HCT116 (cell line): ENCODE measurements around the gene CDK13. TPM values are rescaled to one million over a fixed set of nuclear protein-coding genes. Genes with fewer than 3 reads are reported as not detected.

Experiments
- ATAC-seq: fragments of 200-7000 bp; cut with Tn5 transposase; 2 replicates; pipeline ENCODE4 v1.9.1; 2020; ENCODE audit warnings: mild to moderate bottlenecking, moderate library complexity
- BruUV-seq: library from RNA; stranded (reverse); fragments of 400-500 nt; replicated peaks from 2 replicates; lab custom pipeline; 2021; lab: Mats Ljungman, UMichigan
- CTCF ChIA-PET: fragments of 300-600 bp; sonication (Branson Sonifier 250); formaldehyde crosslinking; loops from one replicate; lab custom pipeline; 2021; ENCODE audit warnings: antibody characterized with exemption; lab: Charles Lee
- POLR2A ChIA-PET: fragments of 300-600, 350-600 bp; sonication (Branson Sonifier 250); formaldehyde crosslinking; loops from one replicate; lab custom pipeline; 2021; ENCODE audit warnings: antibody characterized with exemption; lab: Charles Lee
- RAD21 ChIA-PET, 2 experiments: fragments of 300-600 bp; sonication (Branson Sonifier 250); formaldehyde crosslinking; loops; one replicate each; lab custom pipeline; 2023; ENCODE audit warnings: low total read pairs in 2 of 2; ENCODE audit not compliant: uncharacterized antibody in 2 of 2, unreplicated experiment in 2 of 2, low non-redundant PET in 1 of 2; lab: Charles Lee
- DNase-seq: peaks from one replicate; pipeline ENCODE4 v3.0.0-alpha.2; 2010; ENCODE audit warnings: low read depth, low spot score
- H2AFZ ChIP-seq: fragments of 200-600 bp; shearing (Covaris generic), sonication (generic); 2 replicates; pipeline ENCODE4 v1.6.1; 2017; ENCODE audit warnings: low read depth, mixed run types, mixed read lengths, antibody characterized with exemption, low read length; ENCODE audit not compliant: poor library complexity, severe bottlenecking
- H3K27ac ChIP-seq: 2 replicates; pipeline ENCODE4 v1.5.1; 2012; ENCODE audit warnings: low read depth, low read length
- H3K27me3 ChIP-seq: fragments of 200-600 bp; sonication (generic); 2 replicates; pipeline ENCODE4 v1.6.1; 2016; ENCODE audit warnings: mixed run types, low read length, mixed read lengths; ENCODE audit not compliant: insufficient read depth
- H3K36me3 ChIP-seq, 2 experiments: fragments of 200-500 bp in 1 of 2; fragments of 200-600 bp in 1 of 2; sonication (Bioruptor generic) in 1 of 2; sonication (generic) in 1 of 2; 2 replicates each; pipeline versions ENCODE4 v1.5.1 to v1.6.1; 2014 to 2016; ENCODE audit warnings: low read length in 2 of 2, inconsistent platforms in 1 of 2, mixed read lengths in 1 of 2, mixed run types in 1 of 2; ENCODE audit not compliant: insufficient read depth in 2 of 2, control insufficient read depth in 1 of 2
- H3K4me1 ChIP-seq, 2 experiments: fragments of 200-600 bp in 1 of 2; sonication (generic) in 1 of 2; 2 replicates each; pipeline versions ENCODE4 v1.5.1 to v1.6.1; 2012 to 2017; ENCODE audit warnings: low read length in 2 of 2, inconsistent platforms in 1 of 2, mild to moderate bottlenecking in 1 of 2, mixed read lengths in 1 of 2, mixed run types in 1 of 2, moderate library complexity in 1 of 2; ENCODE audit not compliant: insufficient read depth in 2 of 2, control insufficient read depth in 1 of 2
- H3K4me2 ChIP-seq: fragments of 200-600 bp; sonication (generic); 2 replicates; pipeline ENCODE4 v1.6.1; 2017; ENCODE audit warnings: mixed run types, low read length, mixed read lengths
- H3K4me3 ChIP-seq, 2 experiments: fragments of 200-600 bp in 1 of 2; sonication (generic) in 1 of 2; replicated peaks in 1 of 2; 2 replicates each; pipeline ENCODE4 v1.5.1; 2011 to 2016; ENCODE audit warnings: low read length in 2 of 2, control low read depth in 1 of 2, low read depth in 1 of 2, mild to moderate bottlenecking in 1 of 2, mixed read lengths in 1 of 2, mixed run types in 1 of 2
- H3K79me2 ChIP-seq: fragments of 200-600 bp; sonication (generic); 2 replicates; pipeline ENCODE4 v1.6.1; 2017; ENCODE audit warnings: mild to moderate bottlenecking, mixed run types, low read length, moderate library complexity, mixed read lengths; ENCODE audit not compliant: insufficient read depth
- H3K9ac ChIP-seq: fragments of 200-600 bp; sonication (generic); 2 replicates; pipeline ENCODE4 v1.6.1; 2016; ENCODE audit warnings: low read length, mixed read lengths
- H3K9me2 ChIP-seq: fragments of 200-600 bp; sonication (generic), shearing (Covaris generic); 2 replicates; pipeline ENCODE4 v1.6.1; 2017; ENCODE audit warnings: mixed run types, mild to moderate bottlenecking, moderate library complexity; ENCODE audit not compliant: insufficient read depth
- H3K9me3 ChIP-seq, 2 experiments: fragments of 200-500 bp in 1 of 2; fragments of 200-600 bp in 1 of 2; sonication (Bioruptor generic) in 1 of 2; sonication (generic) in 1 of 2; 2 replicates each; pipeline ENCODE4 v1.6.1; 2014 to 2017; ENCODE audit warnings: low read length in 2 of 2, mixed read lengths in 2 of 2, inconsistent platforms in 1 of 2, low read depth in 1 of 2, mild to moderate bottlenecking in 1 of 2, mixed run types in 1 of 2, moderate library complexity in 1 of 2; ENCODE audit not compliant: control insufficient read depth in 1 of 2, insufficient read depth in 1 of 2
- H4K20me1 ChIP-seq: fragments of 200-600 bp; sonication (generic), shearing (Covaris generic); 2 replicates; pipeline ENCODE4 v1.6.1; 2017; ENCODE audit warnings: mixed run types, mild to moderate bottlenecking, moderate library complexity; ENCODE audit not compliant: insufficient read depth
- ATF3 ChIP-seq: IDR thresholded peaks from 2 replicates; pipeline ENCODE4 v1.6.1; 2012
- CBX3 ChIP-seq: IDR thresholded peaks from 2 replicates; pipeline ENCODE4 v1.6.1; 2012; ENCODE audit warnings: low read depth
- CEBPB ChIP-seq: IDR thresholded peaks from 2 replicates; pipeline ENCODE4 v1.6.1; 2012; ENCODE audit warnings: low read depth
- CTCF ChIP-seq, 3 experiments: fragments of 200-600 bp in 1 of 3; sonication (generic) in 1 of 3; IDR thresholded peaks in 2 of 3; conservative IDR thresholded peaks in 1 of 3; 2 replicates each; pipeline ENCODE4 v1.5.1; 2012 to 2017; ENCODE audit warnings: low read depth in 2 of 3, low read length in 2 of 3, antibody characterized with exemption in 1 of 3, borderline replicate concordance in 1 of 3, control low read depth in 1 of 3, mild to moderate bottlenecking in 1 of 3, mixed read lengths in 1 of 3, mixed run types in 1 of 3, moderate library complexity in 1 of 3; ENCODE audit not compliant: insufficient read depth in 1 of 3
- EGR1 ChIP-seq: IDR thresholded peaks from 2 replicates; pipeline ENCODE4 v1.6.1; 2012; ENCODE audit warnings: low read depth
- EZH2 ChIP-seq: fragments of 200-600 bp; sonication (generic); IDR thresholded peaks from 2 replicates; pipeline ENCODE4 v1.6.1; 2017; ENCODE audit warnings: antibody characterized with exemption, mixed run types
- EZH2phosphoT487 ChIP-seq: fragments of 200-600 bp; IDR thresholded peaks from 2 replicates; pipeline ENCODE4 v1.6.1; 2018; ENCODE audit warnings: antibody characterized with exemption, borderline replicate concordance
- FOSL1 ChIP-seq: IDR thresholded peaks from 2 replicates; pipeline ENCODE4 v1.6.1; 2012; ENCODE audit warnings: low read depth
- JUND ChIP-seq: IDR thresholded peaks from 2 replicates; pipeline ENCODE4 v1.6.1; 2012
- MAX ChIP-seq: IDR thresholded peaks from 2 replicates; pipeline ENCODE4 v1.6.1; 2012
- POLR2A ChIP-seq: IDR thresholded peaks from 2 replicates; pipeline ENCODE4 v1.7.0; 2011; ENCODE audit warnings: borderline replicate concordance; ENCODE audit not compliant: insufficient read depth, insufficient read length; ENCODE audit errors: extremely low read depth
- POLR2AphosphoS5 ChIP-seq: IDR thresholded peaks from 2 replicates; pipeline ENCODE4 v1.6.1; 2011; ENCODE audit warnings: mild to moderate bottlenecking, low read depth, low read length, moderate library complexity
- RAD21 ChIP-seq: IDR thresholded peaks from 2 replicates; pipeline ENCODE4 v1.6.1; 2012; ENCODE audit warnings: low read depth, mild to moderate bottlenecking
- REST ChIP-seq: IDR thresholded peaks from 2 replicates; pipeline ENCODE4 v1.6.1; 2012; ENCODE audit warnings: low read depth
- SIN3A ChIP-seq: IDR thresholded peaks from 2 replicates; pipeline ENCODE4 v1.6.1; 2012; ENCODE audit warnings: low read depth
- SP1 ChIP-seq: IDR thresholded peaks from 2 replicates; pipeline ENCODE4 v1.6.1; 2012; ENCODE audit warnings: low read depth
- SRF ChIP-seq: IDR thresholded peaks from 2 replicates; pipeline ENCODE4 v1.6.1; 2012; ENCODE audit warnings: low read depth
- TCF7L2 ChIP-seq: IDR thresholded peaks from 2 replicates; pipeline ENCODE4 v1.7.0; 2011; ENCODE audit warnings: borderline replicate concordance, inconsistent platforms; ENCODE audit not compliant: insufficient read depth, insufficient read length; ENCODE audit errors: extremely low read depth
- YY1 ChIP-seq: IDR thresholded peaks from 2 replicates; pipeline ENCODE4 v1.6.1; 2011; ENCODE audit warnings: low read length, low read depth, moderate library complexity, mild to moderate bottlenecking; ENCODE audit not compliant: insufficient replicate concordance; ENCODE audit errors: extremely low read depth
- ZNF274 ChIP-seq: fragments of 200-500 bp; sonication (Bioruptor generic); IDR thresholded peaks from 2 replicates; pipeline ENCODE4 v1.6.1; 2014; ENCODE audit warnings: mild to moderate bottlenecking, low read depth, low read length, inconsistent platforms
- intact Hi-C: fragments of 100-400 bp; cut with micrococcal nuclease; formaldehyde crosslinking; loops from 2 replicates; pipeline ENCODE4 v1.10.0; 2022
- total RNA-seq: library from RNA; stranded (reverse); gene quantifications from one replicate; pipeline ENCODE4 v1.2.1, GENCODE V29; 2021; ENCODE audit not compliant: unreplicated experiment

Gene CDK13
- total RNA-seq, 1 experiment from 2014 or later = 28.8 TPM

GRCh38 chr7:40137563-40137962 lies 187.5 kb downstream of the CDK13 start:
- peaks cover 6% of the 10 kb centered on the region; the same call in 1 of the 2 replicates for H4K20me1 ChIP-seq
- CTCF ChIA-PET = no interaction called here
- H3K9ac ChIP-seq = no peak overlapping the region
- no peak overlapping the region for H3K27ac ChIP-seq
- TF ChIP-seq EGR1 (no peak), EZH2 (no peak), CEBPB (no peak), EZH2phosphoT487 (no peak), YY1 (no peak), REST (no peak), POLR2AphosphoS5 (no peak), TCF7L2 (no peak), CTCF (IDR thresholded peaks at IDR 0.05 in 2 of 3, conservative IDR thresholded peaks at IDR 0.05 in 1 of 3; ENCODE audit: borderline replicate concordance in 1 of 3, insufficient read depth in 1 of 3, low read depth in 2 of 3, low read length in 2 of 3) (no peak), MAX (no peak), JUND (no peak), SIN3A (no peak), SRF (no peak), ZNF274 (no peak), SP1 (no peak), RAD21 (no peak), FOSL1 (no peak), ATF3 (no peak), POLR2A (no peak), CBX3 (no peak)
- H3K79me2 ChIP-seq = peaks cover 20% of the 10 kb centered on the region
- H3K9me3 ChIP-seq = no peaks in the 10 kb centered on the region
- no peak for DNase-seq
- no peaks in the 10 kb centered on the region for H3K9me2 ChIP-seq
- H3K4me3 ChIP-seq = no peak overlapping the region
- no peaks in the 10 kb centered on the region for H3K27me3 ChIP-seq
- intact Hi-C loops = no loop called here
- H2AFZ ChIP-seq = no peak overlapping the region
- no peak overlapping the region for H3K4me2 ChIP-seq
- BruUV-seq = no TSS peak
- H3K36me3 ChIP-seq = no peaks in the 10 kb centered on the region
- H3K4me1 ChIP-seq = peaks cover 7 to 31% of the 10 kb centered on the region in 2 experiments; a peak in 3 of 4 replicates
- ATAC-seq = no peak
- RAD21 ChIA-PET = no interaction called here
- POLR2A ChIA-PET = no interaction called here
